IMR-90 (cell line): ENCODE results near the gene GLYATL1. TPM values are rescaled to one million over a fixed set of nuclear protein-coding genes. Genes with fewer than 3 reads are reported as not detected.

Experiments
- ATAC-seq: fragments of 200-7000 bp; cut with Tn5 transposase; 2 replicates; pipeline ENCODE4 v1.9.1; 2020; ENCODE audit warnings: low read depth, mild to moderate bottlenecking, moderate library complexity
- BruUV-seq: library from RNA; stranded (reverse); fragments of 400-500 nt; replicated peaks from 2 replicates; lab custom pipeline; 2021; lab: Mats Ljungman, UMichigan
- CTCF ChIA-PET: fragments of 300-600 bp; formaldehyde crosslinking; extraction: SDS; loops from one replicate; lab custom pipeline; 2021; ENCODE audit warnings: antibody characterized with exemption; lab: Yijun Ruan, JAX
- POLR2A ChIA-PET: fragments of 300-600 bp; sonication (Branson Sonifier 250); formaldehyde crosslinking; loops from one replicate; lab custom pipeline; 2022; ENCODE audit warnings: antibody characterized with exemption; ENCODE audit not compliant: unreplicated experiment; lab: Charles Lee
- DNase-seq: peaks from one replicate; pipeline ENCODE4 v3.0.0; 2013
- H2AFZ ChIP-seq: replicated peaks from 2 replicates; pipeline ENCODE3; 2013; ENCODE audit warnings: low read length, mild to moderate bottlenecking; ENCODE audit not compliant: poor library complexity
- H2AK5ac ChIP-seq: 2 replicates; pipeline ENCODE4 v1.6.1; 2013; ENCODE audit warnings: low read depth, low read length, inconsistent platforms
- H2AK9ac ChIP-seq: replicated peaks from 2 replicates; pipeline ENCODE3; 2013; ENCODE audit warnings: mild to moderate bottlenecking, low read depth, low read length, moderate library complexity; ENCODE audit not compliant: poor library complexity
- H2BK120ac ChIP-seq: 2 replicates; pipeline ENCODE4 v1.6.1; 2013; ENCODE audit warnings: low read depth, low read length, inconsistent platforms
- H2BK15ac ChIP-seq: 3 replicates; pipeline ENCODE4 v1.6.1; 2013; ENCODE audit warnings: low read depth, low read length, inconsistent platforms
- H2BK20ac ChIP-seq: 2 replicates; pipeline ENCODE4 v1.6.1; 2013; ENCODE audit warnings: low read depth, mild to moderate bottlenecking, inconsistent platforms, low read length, moderate library complexity
- H2BK5ac ChIP-seq: 2 replicates; pipeline ENCODE4 v1.6.1; 2013; ENCODE audit warnings: mild to moderate bottlenecking, low read depth, low read length, inconsistent platforms; ENCODE audit not compliant: poor library complexity, severe bottlenecking
- H3K14ac ChIP-seq: replicated peaks from 2 replicates; pipeline ENCODE4 v1.6.1; 2013; ENCODE audit warnings: low read depth, low read length, inconsistent platforms
- H3K18ac ChIP-seq: 2 replicates; pipeline ENCODE4 v1.6.1; 2013; ENCODE audit warnings: low read depth, low read length, control low read depth
- H3K23ac ChIP-seq: 2 replicates; pipeline ENCODE4 v1.6.1; 2013; ENCODE audit warnings: low read depth, low read length, inconsistent platforms
- H3K27ac ChIP-seq: 2 replicates; pipeline ENCODE4 v1.5.1; 2013; ENCODE audit warnings: mild to moderate bottlenecking, control low read depth, low read length; ENCODE audit not compliant: insufficient read depth
- H3K27me3 ChIP-seq: 2 replicates; pipeline ENCODE4 v1.6.1; 2013; ENCODE audit warnings: low read length; ENCODE audit not compliant: control insufficient read depth, insufficient read depth
- H3K36me3 ChIP-seq: 2 replicates; pipeline ENCODE4 v1.6.1; 2013; ENCODE audit warnings: low read length, mixed read lengths; ENCODE audit not compliant: control insufficient read depth, insufficient read depth
- H3K4ac ChIP-seq: 2 replicates; pipeline ENCODE4 v1.6.1; 2013; ENCODE audit warnings: low read depth, low read length, inconsistent platforms
- H3K4me1 ChIP-seq: 2 replicates; pipeline ENCODE4 v1.6.1; 2013; ENCODE audit warnings: low read length, mixed read lengths; ENCODE audit not compliant: control insufficient read depth, insufficient read depth
- H3K4me2 ChIP-seq: 2 replicates; pipeline ENCODE4 v1.6.1; 2013; ENCODE audit warnings: low read depth, mild to moderate bottlenecking, control low read depth, low read length, moderate library complexity
- H3K4me3 ChIP-seq: 2 replicates; pipeline ENCODE4 v1.5.1; 2013; ENCODE audit warnings: low read depth, mild to moderate bottlenecking, control low read depth, low read length, moderate library complexity; ENCODE audit not compliant: insufficient read depth
- H3K56ac ChIP-seq: 2 replicates; pipeline ENCODE4 v1.6.1; 2013; ENCODE audit warnings: low read length, inconsistent platforms; ENCODE audit not compliant: insufficient read depth; ENCODE audit errors: extremely low read depth
- H3K79me1 ChIP-seq, 2 experiments: 2 replicates each; pipeline ENCODE4 v1.6.1; 2013; ENCODE audit warnings: low read length in 2 of 2, inconsistent platforms in 1 of 2, low read depth in 1 of 2
- H3K9ac ChIP-seq: 2 replicates; pipeline ENCODE4 v1.6.1; 2013; ENCODE audit warnings: low read depth, low read length, control low read depth
- H3K9me1 ChIP-seq: 2 replicates; pipeline ENCODE4 v1.6.1; 2013; ENCODE audit warnings: low read length, inconsistent platforms; ENCODE audit not compliant: insufficient read depth
- H3K9me3 ChIP-seq: 2 replicates; pipeline ENCODE4 v1.6.1; 2013; ENCODE audit warnings: low read length; ENCODE audit not compliant: control insufficient read depth, insufficient read depth
- H4K20me1 ChIP-seq: 2 replicates; pipeline ENCODE4 v1.6.1; 2013; ENCODE audit warnings: low read length, inconsistent platforms; ENCODE audit not compliant: insufficient read depth
- H4K5ac ChIP-seq: 2 replicates; pipeline ENCODE4 v1.6.1; 2013; ENCODE audit warnings: mild to moderate bottlenecking, low read depth, low read length, control low read depth
- H4K8ac ChIP-seq, 2 experiments: 2 replicates each; pipeline ENCODE4 v1.6.1; 2013; ENCODE audit warnings: low read depth in 2 of 2, low read length in 2 of 2, control low read depth in 1 of 2, inconsistent platforms in 1 of 2
- H4K91ac ChIP-seq: 2 replicates; pipeline ENCODE4 v1.6.1; 2013; ENCODE audit warnings: low read depth, low read length, inconsistent platforms; ENCODE audit not compliant: insufficient read depth
- CTCF ChIP-seq: conservative IDR thresholded peaks from 2 replicates; pipeline ENCODE4 v1.5.1; 2012; ENCODE audit warnings: mild to moderate bottlenecking, low read depth, low read length, improper control_type of control experiment
- MXI1 ChIP-seq: IDR thresholded peaks from 2 replicates; pipeline ENCODE4 v1.6.1; 2012; ENCODE audit warnings: low read depth, mild to moderate bottlenecking, low read length, moderate library complexity, borderline replicate concordance
- RAD21 ChIP-seq: IDR thresholded peaks from 2 replicates; pipeline ENCODE4 v1.6.1; 2012; ENCODE audit warnings: low read length, improper control_type of control experiment
- RFX5 ChIP-seq: IDR thresholded peaks from 2 replicates; pipeline ENCODE4 v1.8.0; 2012; ENCODE audit warnings: low read depth, mild to moderate bottlenecking, low read length, moderate library complexity
- WGBS, 2 experiments: methylation state at CpG; one replicate each; pipeline versions ENCODE4 v1.1.5 to v1.1.7; 2013; ENCODE audit warnings: missing lambda C conversion rate in 2 of 2; ENCODE audit not compliant: insufficient read length in 1 of 2; ENCODE audit errors: extremely low coverage in 2 of 2; 5-methylcytosine and 5-hydroxymethylcytosine counted together
- dilution Hi-C: fragments of 300-500 bp; cut with HindIII; formaldehyde crosslinking; loops from one replicate; pipeline ENCODE4 v1.14.3; 2018; ENCODE audit warnings: low sequenced_read_pairs; ENCODE audit not compliant: unreplicated experiment
- in situ Hi-C: fragments of 300-500 bp; cut with MboI; formaldehyde crosslinking; loops from 3 replicates; pipeline ENCODE4 v1.14.3; 2019; ENCODE audit warnings: low sequenced_read_pairs, inconsistent platforms, mixed read lengths
- intact Hi-C: fragments of 100-400 bp; cut with micrococcal nuclease; formaldehyde crosslinking; loops from 2 replicates; pipeline ENCODE4 v1.10.0; 2022
- polyA plus RNA-seq, 3 experiments: library from polyadenylated mRNA; depleted of rRNA; stranded (reverse); fragments of >200 nt; gene quantifications; 2 replicates each; pipeline ENCODE4 v1.2.3, GENCODE V29; 2012; ENCODE audit warnings: low replicate concordance in 1 of 3
- total RNA-seq: library from RNA; depleted of rRNA; stranded (reverse); fragments of >200 nt; gene quantifications from 2 replicates; pipeline ENCODE4 v1.2.3, GENCODE V29; 2012

GLYATL1 gene
- total and polyA plus RNA-seq, 2 of the 4 experiments (the other 2 are of a cell fraction): 0.54 to 0.58 TPM

GRCh38 chr11:58939277-58939676 lies at the start of gene GLYATL1 (continued):
- TF ChIP-seq CTCF (no peak), RFX5 (no peak)

- no peaks in the 10 kb centered on the region for H3K4me1 ChIP-seq
- no peak overlapping the region for H4K5ac ChIP-seq
- H3K4me2 ChIP-seq: no peak overlapping the region
- no peaks in the 10 kb centered on the region for H3K9me3 ChIP-seq
- no peak overlapping the region for H4K91ac ChIP-seq
- H3K36me3 ChIP-seq: peaks cover 2% of the 10 kb centered on the region; the same call in 1 of the 2 replicates
- H3K56ac ChIP-seq: no peak overlapping the region
- H2AK9ac ChIP-seq: no peak overlapping the region
- intact Hi-C loops: no loop called here
- no peak overlapping the region for H2BK5ac ChIP-seq
- dilution Hi-C loops: no loop called here
- H3K27ac ChIP-seq: no peak overlapping the region
- H3K4me3 ChIP-seq: no peak overlapping the region
- in situ Hi-C loops: no loop called here
- no TSS peak for BruUV-seq
- H2BK15ac ChIP-seq: no peak overlapping the region
- no peak overlapping the region for H2BK20ac ChIP-seq
- no peak overlapping the region for H3K23ac ChIP-seq
- H3K9me1 ChIP-seq: no peaks in the 10 kb centered on the region; the same call in 1 of the 2 replicates
- WGBS, 2 experiments: no CpG with 5 or more reads among the region's 2 CpGs
- CTCF ChIA-PET: no interaction called here
- DNase-seq (no peak), ATAC-seq (no peak)
- H3K27me3 ChIP-seq: no peaks in the 10 kb centered on the region
- no peaks in the 10 kb centered on the region; a peak in 1 of 4 replicates for H3K79me1 ChIP-seq
- H4K20me1 ChIP-seq: no peaks in the 10 kb centered on the region
- H3K4ac ChIP-seq: no peak overlapping the region
- H3K9ac ChIP-seq: no peak overlapping the region
- POLR2A ChIA-PET: no interaction called here
- H4K8ac ChIP-seq: no peak overlapping the region
- no peak overlapping the region for H2AFZ ChIP-seq
- TF ChIP-seq MXI1: no peak
- no peak for TF ChIP-seq RAD21
- H2AK5ac ChIP-seq: no peak overlapping the region
- no peak overlapping the region for H2BK120ac ChIP-seq
- H3K18ac ChIP-seq: no peak overlapping the region
- H3K14ac ChIP-seq: no peak overlapping the region
Observed at GRCh38 chr11:58893899-58894298, 45.4 kb upstream of the GLYATL1 start.
